HepG2 (cell line): ENCODE measurements around the gene IFT88. TPM values are rescaled to one million over a fixed set of nuclear protein-coding genes. Genes with fewer than 3 reads are reported as not detected.

Experiments
- AHR ChIP-seq: IDR thresholded peaks from 2 replicates; pipeline ENCODE4 v1.6.1; 2018; ENCODE audit warnings: missing genetic modification reagents, missing compliant biosample characterization
- ATF2 ChIP-seq: sonication (generic); formaldehyde crosslinking; IDR thresholded peaks from 2 replicates; pipeline ENCODE4 v1.4.0; 2020; ENCODE audit warnings: missing genetic modification reagents
- BCLAF1 ChIP-seq: fragments of 450-650 bp; IDR thresholded peaks from 2 replicates; pipeline ENCODE4 v1.6.1; 2017; ENCODE audit warnings: mild to moderate bottlenecking
- ETV5 ChIP-seq: IDR thresholded peaks from 2 replicates; pipeline ENCODE4 v1.6.1; 2018; ENCODE audit warnings: missing biosample characterization, missing genetic modification reagents, inconsistent platforms, borderline replicate concordance
- EZH2 ChIP-seq: conservative IDR thresholded peaks from 2 replicates; pipeline ENCODE4 v1.6.1; 2012; ENCODE audit warnings: mild to moderate bottlenecking, low read depth, low read length, moderate library complexity
- GTF2F1 ChIP-seq: fragments of 150-350 bp; IDR thresholded peaks from 2 replicates; pipeline ENCODE4 v1.6.1; 2014; ENCODE audit warnings: low read length
- HDAC1 ChIP-seq: sonication (generic); formaldehyde crosslinking; IDR thresholded peaks from 2 replicates; pipeline ENCODE4 v1.5.1; 2020; ENCODE audit warnings: mild to moderate bottlenecking, missing genetic modification reagents
- JARID2 ChIP-seq: sonication (generic); formaldehyde crosslinking; IDR thresholded peaks from 2 replicates; pipeline ENCODE4 v1.8.1; 2023; ENCODE audit warnings: missing genetic modification reagents, inconsistent platforms; ENCODE audit not compliant: insufficient replicate concordance
- KLF16 ChIP-seq, 2 experiments: sonication (generic) in 1 of 2; formaldehyde crosslinking in 1 of 2; IDR thresholded peaks; 2 replicates each; pipeline versions ENCODE4 v1.6.1 to v1.8.0; 2016 to 2023; ENCODE audit warnings: missing genetic modification reagents in 2 of 2, missing compliant biosample characterization in 1 of 2
- MED1 ChIP-seq: sonication (generic); formaldehyde crosslinking; IDR thresholded peaks from 2 replicates; pipeline ENCODE4 v1.4.0; 2020; ENCODE audit warnings: missing genetic modification reagents
- MEIS2 ChIP-seq: sonication (generic); formaldehyde crosslinking; IDR thresholded peaks from 2 replicates; pipeline ENCODE4 v1.9.0; 2021; ENCODE audit warnings: mild to moderate bottlenecking, missing genetic modification reagents
- MTF2 ChIP-seq: sonication (generic); formaldehyde crosslinking; IDR thresholded peaks from 2 replicates; pipeline ENCODE4 v1.5.0; 2020; ENCODE audit warnings: missing genetic modification reagents, borderline replicate concordance
- MZF1 ChIP-seq: sonication (generic); formaldehyde crosslinking; IDR thresholded peaks from 2 replicates; pipeline ENCODE4 v1.8.1; 2023; ENCODE audit warnings: mild to moderate bottlenecking, missing genetic modification reagents, borderline replicate concordance
- PHF21A ChIP-seq: sonication (generic); formaldehyde crosslinking; IDR thresholded peaks from 2 replicates; pipeline ENCODE4 v1.5.0; 2020; ENCODE audit warnings: mild to moderate bottlenecking, missing genetic modification reagents
- SETDB1 ChIP-seq: sonication (generic); formaldehyde crosslinking; IDR thresholded peaks from 2 replicates; pipeline ENCODE4 v1.5.1; 2020; ENCODE audit warnings: missing genetic modification reagents, mild to moderate bottlenecking, borderline replicate concordance
- SIN3A ChIP-seq: IDR thresholded peaks from 2 replicates; pipeline ENCODE4 v1.6.1; 2011; ENCODE audit warnings: low read depth, mild to moderate bottlenecking, control low read depth, low read length, borderline replicate concordance
- TAF15 ChIP-seq: fragments of 200-400 bp; formaldehyde crosslinking; IDR thresholded peaks from one replicate; pipeline ENCODE4 v1.6.1; 2018; ENCODE audit warnings: mild to moderate bottlenecking, low read depth, low read length; ENCODE audit not compliant: poor library complexity, severe bottlenecking
- TFDP2 ChIP-seq: sonication (generic); formaldehyde crosslinking; IDR thresholded peaks from 2 replicates; pipeline ENCODE4 v1.4.0; 2020; ENCODE audit warnings: missing genetic modification reagents
- ZBTB1 ChIP-seq: sonication (generic); formaldehyde crosslinking; IDR thresholded peaks from 2 replicates; pipeline ENCODE4 v1.4.0; 2020; ENCODE audit warnings: missing genetic modification reagents, borderline replicate concordance
- ZFX ChIP-seq: sonication (generic); formaldehyde crosslinking; IDR thresholded peaks from 2 replicates; pipeline ENCODE4 v1.4.0; 2020; ENCODE audit warnings: mild to moderate bottlenecking, low read depth, missing genetic modification reagents, moderate library complexity
- ZNF230 ChIP-seq: sonication (generic); formaldehyde crosslinking; IDR thresholded peaks from 2 replicates; pipeline ENCODE4 v1.4.0; 2020; ENCODE audit warnings: mild to moderate bottlenecking, missing genetic modification reagents
- ZNF251 ChIP-seq: sonication (generic); formaldehyde crosslinking; IDR thresholded peaks from 2 replicates; pipeline ENCODE4 v1.9.0; 2021; ENCODE audit warnings: mild to moderate bottlenecking, missing genetic modification reagents
- ZNF350 ChIP-seq: sonication (generic); formaldehyde crosslinking; IDR thresholded peaks from 2 replicates; pipeline ENCODE4 v1.4.0; 2020; ENCODE audit warnings: mild to moderate bottlenecking, low read depth, missing genetic modification reagents, borderline replicate concordance
- ZNF354B ChIP-seq: sonication (generic); formaldehyde crosslinking; IDR thresholded peaks from 2 replicates; pipeline ENCODE4 v1.8.0; 2022; ENCODE audit warnings: mild to moderate bottlenecking, missing genetic modification reagents
- ZNF709 ChIP-seq: sonication (generic); formaldehyde crosslinking; IDR thresholded peaks from 2 replicates; pipeline ENCODE4 v1.5.0; 2020; ENCODE audit warnings: mild to moderate bottlenecking, missing genetic modification reagents
- ZUFSP ChIP-seq: sonication (generic); formaldehyde crosslinking; IDR thresholded peaks from 2 replicates; pipeline ENCODE4 v1.9.0; 2021; ENCODE audit warnings: missing genetic modification reagents, mild to moderate bottlenecking, borderline replicate concordance
- polyA plus RNA-seq, 8 experiments: library from polyadenylated mRNA; depleted of rRNA in 3 of 8; stranded (reverse) in 7 of 8; unstranded in 1 of 8; fragments of >200 nt; fragmentation: Illumina TruSeq in 4 of 8; extraction: Trizol in 4 of 8; gene quantifications; 2 replicates each; pipeline versions ENCODE4 v1.2.1 to v1.2.3, GENCODE V29; 2011 to 2016; ENCODE audit warnings: low read depth in 4 of 8, missing spikeins in 1 of 8, mixed read lengths in 1 of 8; ENCODE audit not compliant: insufficient read depth in 1 of 8
- total RNA-seq, 5 experiments: library from RNA; depleted of rRNA; stranded (reverse); fragments of >200 nt; fragmentation: Illumina TruSeq; extraction: Trizol; gene quantifications; 2 replicates each; pipeline ENCODE4 v1.2.3, GENCODE V29; 2016; ENCODE audit warnings: low read depth in 1 of 5

Gene IFT88
- total and polyA plus RNA-seq, 2 of the 13 experiments (the other 11 are each of a cell fraction or from before 2014, with no cell fraction given): 8.4 to 19.9 TPM

GRCh38 chr13:20547479-20547908 is 19.5 kb upstream of the IFT88 start (continued):
- TF ChIP-seq KLF16 (CRISPR knock-in tag; IDR thresholded peaks at IDR 0.05): no peak
- no peak for TF ChIP-seq SETDB1 (CRISPR knock-in tag)
- no peak for TF ChIP-seq ZNF350 (CRISPR knock-in tag)
- no peak for TF ChIP-seq ETV5 (CRISPR knock-in tag)
- no peak for TF ChIP-seq GTF2F1
- TF ChIP-seq ZFX: peak; percentile 26; the same call in 1 of the 2 replicates
- TF ChIP-seq JARID2: no peak
- no peak for TF ChIP-seq ZNF230 (CRISPR knock-in tag)
- TF ChIP-seq MZF1 (CRISPR knock-in tag): no peak
- no peak for TF ChIP-seq TAF15
- no peak for TF ChIP-seq SIN3A
- no peak for TF ChIP-seq ZBTB1 (CRISPR knock-in tag)
- TF ChIP-seq TFDP2 (CRISPR knock-in tag): no peak
- no peak for TF ChIP-seq AHR (CRISPR knock-in tag)
- TF ChIP-seq MEIS2 (CRISPR knock-in tag): no peak
- TF ChIP-seq ZNF354B: no peak
- TF ChIP-seq ZNF709 (CRISPR knock-in tag): no peak
- no peak for TF ChIP-seq ATF2
- TF ChIP-seq PHF21A (CRISPR knock-in tag): no peak
- no peak for TF ChIP-seq BCLAF1
- TF ChIP-seq EZH2: no peak
- no peak for TF ChIP-seq ZUFSP
- TF ChIP-seq HDAC1 (CRISPR knock-in tag): no peak
- no peak for TF ChIP-seq ZNF251 (CRISPR knock-in tag)
- TF ChIP-seq MTF2: no peak
- peak; percentile 72 for TF ChIP-seq MED1 (CRISPR knock-in tag)
